Panc1 (cell line): ENCODE results near the gene CALCR.

Source experiments
- CTCF ChIP-seq: fragments of 450-650 bp; IDR thresholded peaks from 2 replicates; pipeline ENCODE4 v1.5.1; 2017; ENCODE audit warnings: mild to moderate bottlenecking
- POLR2AphosphoS5 ChIP-seq: IDR thresholded peaks from 2 replicates; pipeline ENCODE4 v1.6.1; 2012; ENCODE audit warnings: mild to moderate bottlenecking, low read depth, low read length, moderate library complexity
- REST ChIP-seq, 2 experiments: IDR thresholded peaks; 2 replicates each; pipeline ENCODE4 v1.6.1; 2011 to 2012; ENCODE audit warnings: low read depth in 2 of 2, control low read depth in 1 of 2, low read length in 1 of 2, mild to moderate bottlenecking in 1 of 2, moderate library complexity in 1 of 2; ENCODE audit not compliant: insufficient read depth in 1 of 2
- SIN3A ChIP-seq: IDR thresholded peaks from 2 replicates; pipeline ENCODE4 v1.6.1; 2012; ENCODE audit warnings: low read depth, mild to moderate bottlenecking, low read length, moderate library complexity, borderline replicate concordance; ENCODE audit not compliant: insufficient read depth

DNA sequence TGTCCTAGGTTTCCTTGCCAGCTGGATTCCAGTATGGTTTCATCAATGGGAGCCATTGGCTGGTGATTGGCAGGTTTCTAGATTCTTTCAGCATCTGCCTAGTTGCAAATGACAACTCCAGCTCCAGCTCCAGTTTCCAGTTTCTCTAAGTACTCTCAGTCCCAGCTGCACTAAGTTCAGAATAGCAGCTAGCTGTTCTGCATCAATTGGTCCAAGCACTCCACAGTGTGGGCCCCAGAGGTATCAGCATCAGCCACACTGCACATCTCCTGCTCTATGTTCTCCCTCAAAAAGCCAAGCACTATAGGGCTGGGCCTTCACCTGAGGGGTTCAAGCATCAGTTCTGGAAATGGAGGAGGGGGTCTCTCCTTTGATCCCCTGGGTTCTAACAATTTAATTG lies 198.9 kb downstream of the CALCR start:
- TF ChIP-seq CTCF (no peak), REST (IDR thresholded peaks at IDR 0.05; ENCODE audit: insufficient read depth in 1 of 2, low read depth in 2 of 2, low read length in 1 of 2) (no peak), SIN3A (no peak), POLR2AphosphoS5 (no peak)
